Measurements from ENCODE around the gene APBB1. TPM values are rescaled to one million over a fixed set of nuclear protein-coding genes. Genes with fewer than 3 reads are reported as not detected.

APBB1 gene
- total and polyA plus RNA-seq, 8 donors, result 30.7 to 47.1 (median 42.7) TPM

GRCh38 chr11:6387811-6388599, 30.9 kb downstream of the APBB1 start:
- Histone ChIP-seq H3K27me3 (no peaks in the 10 kb centered on the region), H3K9me3 (no peaks in the 10 kb centered on the region), H3K36me3 (no peaks in the 10 kb centered on the region), H3K27ac (peak overlapping the region; percentile 89 to 90), H3K4me1 (peaks cover 9 to 38% of the 10 kb centered on the region in 2 donors), H3K4me3 (no peak overlapping the region)
- ATAC-seq (no peak), DNase-seq (no peak)
- no peak for TF ChIP-seq CTCF (IDR thresholded peaks at IDR 0.05)
- intact Hi-C loops (cut with DNase I), result loop anchor here in 1 of 2 donors (10.0 kb wide), 1 partner anchor 207 kb away; no protein-coding TSS in a partner anchor

GRCh38 chr11:6385046-6385777, 33.7 kb downstream of the APBB1 start:
- H3K27ac ChIP-seq, result no peak overlapping the region
- peaks cover 5 to 22% of the 10 kb centered on the region in 2 donors for H3K4me1 ChIP-seq
- H3K4me3 ChIP-seq, result no peak overlapping the region
- intact Hi-C loops (cut with DNase I), result loop anchor here in 1 of 2 donors (10.0 kb wide), 1 partner anchor 210 kb away; no protein-coding TSS in a partner anchor
- TF ChIP-seq CTCF (IDR thresholded peaks at IDR 0.05), result no peak
- H3K27me3 ChIP-seq, result no peaks in the 10 kb centered on the region
- no peaks in the 10 kb centered on the region for H3K9me3 ChIP-seq
- H3K36me3 ChIP-seq, result no peaks in the 10 kb centered on the region
- ATAC-seq (no peak), DNase-seq (no peak)

- intact Hi-C loops (cut with DNase I), result no loop called here
- no peak for TF ChIP-seq CTCF (IDR thresholded peaks at IDR 0.05)
- Histone ChIP-seq H3K36me3 (no peaks in the 10 kb centered on the region), H3K9me3 (no peaks in the 10 kb centered on the region), H3K27me3 (no peaks in the 10 kb centered on the region), H3K27ac (peak overlapping the region in 1 of 2 donors; percentile 71), H3K4me1 (peaks cover 0 to 15% of the 10 kb centered on the region in 2 donors), H3K4me3 (no peak overlapping the region)
- DNase-seq, result no peak
- ATAC-seq, result peak; percentile 35
Measured at GRCh38 chr11:6378640-6378989, 40.3 kb downstream of the APBB1 start.

- no peak for TF ChIP-seq CTCF (IDR thresholded peaks at IDR 0.05)
- H3K4me1 ChIP-seq, result peaks cover 0 to 15% of the 10 kb centered on the region in 2 donors
- no peak overlapping the region for H3K4me3 ChIP-seq
- peak; percentile 38 for ATAC-seq
- no peak for DNase-seq
- H3K27ac ChIP-seq, result peak overlapping the region in 1 of 2 donors; percentile 71
- intact Hi-C loops (cut with DNase I), result no loop called here
- no peaks in the 10 kb centered on the region for H3K27me3 ChIP-seq
- no peaks in the 10 kb centered on the region for H3K36me3 ChIP-seq
- no peaks in the 10 kb centered on the region for H3K9me3 ChIP-seq
Measured at GRCh38 chr11:6377902-6378639, 40.8 kb downstream of the APBB1 start.
